PC-3 (cell line): Measurements from ENCODE around the gene SAPCD1. TPM values are rescaled to one million over a fixed set of nuclear protein-coding genes. Genes with fewer than 3 reads are reported as not detected.

Source experiments
- ATAC-seq: fragments of 200-7000 bp; cut with Tn5 transposase; 2 replicates; pipeline ENCODE4 v1.9.1; 2020; ENCODE audit warnings: mild to moderate bottlenecking, moderate library complexity
- BruUV-seq: library from RNA; stranded (reverse); fragments of 400-500 nt; replicated peaks from 2 replicates; lab custom pipeline; 2021; lab: Mats Ljungman, UMichigan
- CTCF ChIA-PET: fragments of 300-600 bp; sonication (Branson Sonifier 250); formaldehyde crosslinking; loops from one replicate; lab custom pipeline; 2022; ENCODE audit warnings: antibody characterized with exemption; lab: Charles Lee
- POLR2A ChIA-PET: fragments of 300-600 bp; sonication (Branson Sonifier 250); formaldehyde crosslinking; loops from one replicate; lab custom pipeline; 2022; ENCODE audit warnings: antibody characterized with exemption; ENCODE audit not compliant: unreplicated experiment; lab: Charles Lee
- DNase-seq: peaks from one replicate; pipeline ENCODE4 v3.0.0-alpha.2; 2015
- H2AFZ ChIP-seq: fragments of 300-600 bp; sonication (generic); 2 replicates; pipeline ENCODE4 v1.6.0; 2016; ENCODE audit warnings: antibody characterized with exemption, low read length
- H3F3A ChIP-seq: fragments of 300-600 bp; sonication (generic); one replicate; pipeline ENCODE4 v1.6.0; 2017; ENCODE audit warnings: antibody characterized with exemption, low read length, control low read depth, mild to moderate bottlenecking; ENCODE audit not compliant: unreplicated experiment
- H3K27ac ChIP-seq: fragments of 300-600 bp; sonication (generic); 2 replicates; pipeline ENCODE4 v1.5.1; 2016; ENCODE audit warnings: mild to moderate bottlenecking, low read length
- H3K27me3 ChIP-seq: fragments of 300-600 bp; sonication (generic); 2 replicates; pipeline ENCODE4 v1.6.1; 2016; ENCODE audit warnings: low read length, mixed read lengths
- H3K36me3 ChIP-seq: fragments of 300-600 bp; sonication (generic); 2 replicates; pipeline ENCODE4 v1.6.1; 2016; ENCODE audit warnings: low read depth, mixed run types, low read length, mixed read lengths
- H3K4me1 ChIP-seq: fragments of 300-600 bp; sonication (generic); 2 replicates; pipeline ENCODE4 v1.5.1; 2016; ENCODE audit warnings: low read length; ENCODE audit not compliant: insufficient read depth
- H3K4me2 ChIP-seq: fragments of 300-600 bp; sonication (generic); 2 replicates; pipeline ENCODE4 v1.6.0; 2016; ENCODE audit warnings: low read length
- H3K4me3 ChIP-seq: fragments of 300-600 bp; sonication (generic); 2 replicates; pipeline ENCODE4 v1.5.1; 2016; ENCODE audit warnings: mild to moderate bottlenecking, low read length, mixed read lengths
- H3K79me2 ChIP-seq: fragments of 300-600 bp; sonication (generic); 2 replicates; pipeline ENCODE4 v1.6.1; 2017; ENCODE audit warnings: low read length, mixed read lengths
- H3K9ac ChIP-seq: fragments of 300-600 bp; sonication (generic); 2 replicates; pipeline ENCODE4 v1.6.0; 2016; ENCODE audit warnings: mild to moderate bottlenecking, low read length
- H3K9me2 ChIP-seq: fragments of 300-600 bp; sonication (generic); replicated peaks from 2 replicates; pipeline ENCODE4 v1.6.1; 2016; ENCODE audit warnings: mixed run types, low read length, mixed read lengths
- H3K9me3 ChIP-seq: fragments of 300-600 bp; sonication (generic); 2 replicates; pipeline ENCODE4 v1.6.1; 2016; ENCODE audit warnings: low read length, mixed read lengths
- H4K20me1 ChIP-seq: fragments of 300-600 bp; sonication (generic); 2 replicates; pipeline ENCODE4 v1.6.1; 2016; ENCODE audit warnings: low read length, mixed read lengths
- CTCF ChIP-seq: fragments of 300-600 bp; sonication (generic); conservative IDR thresholded peaks from 2 replicates; pipeline ENCODE4 v1.5.1; 2017; ENCODE audit warnings: antibody characterized with exemption, low read depth, mild to moderate bottlenecking, low read length
- EZH2 ChIP-seq: fragments of 300-600 bp; sonication (generic); IDR thresholded peaks from one replicate; pipeline ENCODE4 v1.6.1; 2017; ENCODE audit warnings: antibody characterized with exemption, mild to moderate bottlenecking, low read length; ENCODE audit not compliant: unreplicated experiment
- EZH2phosphoT487 ChIP-seq: fragments of 300-600 bp; sonication (generic); IDR thresholded peaks from 2 replicates; pipeline ENCODE4 v1.6.1; 2018; ENCODE audit warnings: mild to moderate bottlenecking, antibody characterized with exemption, low read length, borderline replicate concordance
- intact Hi-C: fragments of 100-400 bp; cut with micrococcal nuclease; formaldehyde crosslinking; loops from 2 replicates; pipeline ENCODE4 v1.9.0; 2023
- total RNA-seq: library from RNA; depleted of rRNA; stranded (reverse); fragments of >200 nt; gene quantifications from 2 replicates; pipeline ENCODE4 v1.2.3, GENCODE V29; 2014

SAPCD1 gene
- total RNA-seq, 1 experiment from 2014 or later: 4.2 TPM

- BruUV-seq: no TSS peak
- H3K27ac ChIP-seq: peak overlapping the region; percentile 62
- POLR2A ChIA-PET: interaction anchor here (0.5 to 1.3 kb wide), 8 partner anchors 12 to 362 kb away, joined by 3 to 7 read pairs (median 4); partner anchors contain the start of genes DDX39B, HSPA1A, HSPA1L and MSH5
- intact Hi-C loops: no loop called here
- no peaks in the 10 kb centered on the region for H4K20me1 ChIP-seq
- CTCF ChIA-PET: interaction anchor here (0.6 to 0.9 kb wide), 5 partner anchors 13 to 671 kb away, joined by 3 to 6 read pairs (median 4); partner anchors contain the start of gene MSH5
- no peak overlapping the region for H3K4me3 ChIP-seq
- no peaks in the 10 kb centered on the region for H3K27me3 ChIP-seq
- no peak overlapping the region for H2AFZ ChIP-seq
- TF ChIP-seq EZH2phosphoT487 (no peak), EZH2 (no peak), CTCF (no peak)
- H3K9me3 ChIP-seq: no peaks in the 10 kb centered on the region
- ATAC-seq (peak; percentile 99), DNase-seq (peak; percentile 84)
- H3F3A ChIP-seq: peaks cover 6% of the 10 kb centered on the region
- H3K36me3 ChIP-seq: no peaks in the 10 kb centered on the region
- no peaks in the 10 kb centered on the region for H3K9me2 ChIP-seq
- peaks cover 16% of the 10 kb centered on the region for H3K4me1 ChIP-seq
- H3K9ac ChIP-seq: no peak overlapping the region
- peak overlapping the region; percentile 48 for H3K4me2 ChIP-seq
- H3K79me2 ChIP-seq: no peaks in the 10 kb centered on the region
Measured at GRCh38 chr6:31752739-31753319, 9.6 kb upstream of the SAPCD1 start.

GRCh38 chr6:31758281-31758680 lies 4.2 kb upstream of the SAPCD1 start:
- Histone ChIP-seq H2AFZ (no peak overlapping the region), H4K20me1 (no peaks in the 10 kb centered on the region), H3K79me2 (no peaks in the 10 kb centered on the region), H3K9me3 (no peaks in the 10 kb centered on the region), H3K9me2 (no peaks in the 10 kb centered on the region), H3K27me3 (no peaks in the 10 kb centered on the region), H3K4me3 (no peak overlapping the region), H3F3A (no peaks in the 10 kb centered on the region), H3K4me2 (no peak overlapping the region), H3K36me3 (no peaks in the 10 kb centered on the region), H3K9ac (no peak overlapping the region), H3K4me1 (peaks cover 3% of the 10 kb centered on the region), H3K27ac (no peak overlapping the region)
- DNase-seq (no peak), ATAC-seq (no peak)
- POLR2A ChIA-PET: no interaction called here
- CTCF ChIA-PET: no interaction called here
- no TSS peak for BruUV-seq
- intact Hi-C loops: no loop called here
- no peak for TF ChIP-seq EZH2phosphoT487
- no peak for TF ChIP-seq CTCF
- no peak for TF ChIP-seq EZH2

GRCh38 chr6:31760790-31761189 lies 1.7 kb upstream of the SAPCD1 start:
- no peak for DNase-seq
- no peak overlapping the region for H3K4me2 ChIP-seq
- BruUV-seq: no TSS peak
- intact Hi-C loops: loop anchor here (10.0 kb wide), 1 partner anchor 46 kb away; the partner anchor contains the start of gene LY6G6D
- H3K36me3 ChIP-seq: no peaks in the 10 kb centered on the region
- H3K27ac ChIP-seq: no peak overlapping the region
- no peaks in the 10 kb centered on the region for H4K20me1 ChIP-seq
- H3K9me2 ChIP-seq: no peaks in the 10 kb centered on the region
- ChIA-PET POLR2A (no interaction called here), CTCF (interaction anchor here (0.5 kb wide), 2 partner anchors 23 to 69 kb away, joined by 3 to 4 read pairs; no protein-coding TSS in a partner anchor)
- no peak overlapping the region for H3K4me3 ChIP-seq
- no peaks in the 10 kb centered on the region for H3K27me3 ChIP-seq
- no peaks in the 10 kb centered on the region for H3F3A ChIP-seq
- no peak for TF ChIP-seq EZH2
- TF ChIP-seq CTCF: peak; percentile 30; the same call in 1 of the 2 replicates
- H3K79me2 ChIP-seq: no peaks in the 10 kb centered on the region
- 0 out of 2 replicates have a peak, but pooled peaks cover 5% of the 10 kb centered on the region for H3K4me1 ChIP-seq
- H3K9ac ChIP-seq: no peak overlapping the region
- ATAC-seq: no peak
- H3K9me3 ChIP-seq: no peaks in the 10 kb centered on the region
- H2AFZ ChIP-seq: no peak overlapping the region
